ENCODE data around the gene CSPG5.

CSPG5 gene

DNA sequence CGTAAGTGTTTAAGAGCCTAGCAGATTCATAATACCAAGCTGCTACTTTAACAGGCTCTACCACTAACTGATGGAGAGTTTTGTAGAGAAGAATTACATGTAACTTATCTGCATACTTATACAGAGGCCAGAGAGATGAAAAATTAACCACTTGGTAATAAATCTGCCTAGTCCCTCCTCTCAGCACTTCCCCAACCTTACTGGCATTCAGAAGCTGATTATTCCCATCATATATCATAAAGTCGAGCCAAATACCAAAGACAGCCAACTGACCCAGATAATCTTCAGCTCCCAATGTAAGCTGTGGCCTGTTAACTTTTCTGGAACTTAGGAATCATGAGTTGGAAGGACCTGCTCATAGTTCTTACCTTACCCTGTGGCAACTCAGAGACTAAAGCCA lies 25.5 kb upstream of the CSPG5 start:
- Histone ChIP-seq H3K27ac (replicated peaks) (no peak overlapping the region), H3K27me3 (ENCODE audit: insufficient read depth, poor library complexity, severe bottlenecking) (no peaks in the 10 kb centered on the region)
- DNase-seq (ENCODE audit: low read depth in 1 of 2, low spot score in 1 of 2): no peak

DNA sequence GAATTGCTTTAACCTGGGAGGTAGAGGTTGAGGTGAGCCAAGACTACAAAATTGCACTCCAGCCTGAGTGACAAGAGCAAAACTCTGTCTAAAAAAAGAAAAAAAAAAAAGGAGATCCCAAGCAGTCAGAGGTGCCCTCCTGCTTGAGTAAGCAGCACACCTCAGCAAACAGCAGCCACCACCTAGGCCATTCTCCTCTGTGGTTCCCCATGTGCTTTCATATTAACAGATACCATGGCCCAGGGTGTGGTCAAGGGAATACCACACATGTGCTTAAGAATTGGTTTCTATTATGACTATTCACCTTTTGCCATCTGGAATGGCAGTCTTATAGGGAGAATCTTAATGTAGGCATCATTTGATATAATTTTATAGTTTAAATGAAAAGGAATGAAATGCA lies 24.7 kb upstream of the CSPG5 start:
- Histone ChIP-seq H3K27ac (replicated peaks) (no peak overlapping the region), H3K4me3 (replicated peaks; ENCODE audit: insufficient read depth, low read length) (no peak overlapping the region), H3K27me3 (ENCODE audit: insufficient read depth, poor library complexity, severe bottlenecking) (no peaks in the 10 kb centered on the region)
- DNase-seq (ENCODE audit: low read depth in 1 of 2, low spot score in 1 of 2): no peak
- TF ChIP-seq SPI1 (IDR thresholded peaks at IDR 0.05; ENCODE audit: borderline replicate concordance, low read depth): no peak
- no peak for TF ChIP-seq POLR2AphosphoS5 (IDR thresholded peaks at IDR 0.05; ENCODE audit: low read depth)
- TF ChIP-seq, protein P1, sequence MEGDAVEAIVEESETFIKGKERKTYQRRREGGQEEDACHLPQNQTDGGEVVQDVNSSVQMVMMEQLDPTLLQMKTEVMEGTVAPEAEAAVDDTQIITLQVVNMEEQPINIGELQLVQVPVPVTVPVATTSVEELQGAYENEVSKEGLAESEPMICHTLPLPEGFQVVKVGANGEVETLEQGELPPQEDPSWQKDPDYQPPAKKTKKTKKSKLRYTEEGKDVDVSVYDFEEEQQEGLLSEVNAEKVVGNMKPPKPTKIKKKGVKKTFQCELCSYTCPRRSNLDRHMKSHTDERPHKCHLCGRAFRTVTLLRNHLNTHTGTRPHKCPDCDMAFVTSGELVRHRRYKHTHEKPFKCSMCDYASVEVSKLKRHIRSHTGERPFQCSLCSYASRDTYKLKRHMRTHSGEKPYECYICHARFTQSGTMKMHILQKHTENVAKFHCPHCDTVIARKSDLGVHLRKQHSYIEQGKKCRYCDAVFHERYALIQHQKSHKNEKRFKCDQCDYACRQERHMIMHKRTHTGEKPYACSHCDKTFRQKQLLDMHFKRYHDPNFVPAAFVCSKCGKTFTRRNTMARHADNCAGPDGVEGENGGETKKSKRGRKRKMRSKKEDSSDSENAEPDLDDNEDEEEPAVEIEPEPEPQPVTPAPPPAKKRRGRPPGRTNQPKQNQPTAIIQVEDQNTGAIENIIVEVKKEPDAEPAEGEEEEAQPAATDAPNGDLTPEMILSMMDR (IDR thresholded peaks at IDR 0.05; ENCODE audit: insufficient read depth, low read length): no peak
- TF ChIP-seq, protein P2, sequence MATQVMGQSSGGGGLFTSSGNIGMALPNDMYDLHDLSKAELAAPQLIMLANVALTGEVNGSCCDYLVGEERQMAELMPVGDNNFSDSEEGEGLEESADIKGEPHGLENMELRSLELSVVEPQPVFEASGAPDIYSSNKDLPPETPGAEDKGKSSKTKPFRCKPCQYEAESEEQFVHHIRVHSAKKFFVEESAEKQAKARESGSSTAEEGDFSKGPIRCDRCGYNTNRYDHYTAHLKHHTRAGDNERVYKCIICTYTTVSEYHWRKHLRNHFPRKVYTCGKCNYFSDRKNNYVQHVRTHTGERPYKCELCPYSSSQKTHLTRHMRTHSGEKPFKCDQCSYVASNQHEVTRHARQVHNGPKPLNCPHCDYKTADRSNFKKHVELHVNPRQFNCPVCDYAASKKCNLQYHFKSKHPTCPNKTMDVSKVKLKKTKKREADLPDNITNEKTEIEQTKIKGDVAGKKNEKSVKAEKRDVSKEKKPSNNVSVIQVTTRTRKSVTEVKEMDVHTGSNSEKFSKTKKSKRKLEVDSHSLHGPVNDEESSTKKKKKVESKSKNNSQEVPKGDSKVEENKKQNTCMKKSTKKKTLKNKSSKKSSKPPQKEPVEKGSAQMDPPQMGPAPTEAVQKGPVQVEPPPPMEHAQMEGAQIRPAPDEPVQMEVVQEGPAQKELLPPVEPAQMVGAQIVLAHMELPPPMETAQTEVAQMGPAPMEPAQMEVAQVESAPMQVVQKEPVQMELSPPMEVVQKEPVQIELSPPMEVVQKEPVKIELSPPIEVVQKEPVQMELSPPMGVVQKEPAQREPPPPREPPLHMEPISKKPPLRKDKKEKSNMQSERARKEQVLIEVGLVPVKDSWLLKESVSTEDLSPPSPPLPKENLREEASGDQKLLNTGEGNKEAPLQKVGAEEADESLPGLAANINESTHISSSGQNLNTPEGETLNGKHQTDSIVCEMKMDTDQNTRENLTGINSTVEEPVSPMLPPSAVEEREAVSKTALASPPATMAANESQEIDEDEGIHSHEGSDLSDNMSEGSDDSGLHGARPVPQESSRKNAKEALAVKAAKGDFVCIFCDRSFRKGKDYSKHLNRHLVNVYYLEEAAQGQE (IDR thresholded peaks at IDR 0.05; ENCODE audit: insufficient replicate concordance, low read depth): no peak
- TF ChIP-seq GABPA (IDR thresholded peaks at IDR 0.05; ENCODE audit: low read depth): no peak

More for the DNA sequence above, 25.5 kb upstream of the CSPG5 start:
- no peak overlapping the region for H3K4me3 ChIP-seq (replicated peaks; ENCODE audit: insufficient read depth, low read length)
- TF ChIP-seq, protein P2 (IDR thresholded peaks at IDR 0.05; ENCODE audit: insufficient replicate concordance, low read depth): no peak
- TF ChIP-seq GABPA (IDR thresholded peaks at IDR 0.05; ENCODE audit: low read depth) (no peak), POLR2AphosphoS5 (IDR thresholded peaks at IDR 0.05; ENCODE audit: low read depth) (no peak), SPI1 (IDR thresholded peaks at IDR 0.05; ENCODE audit: borderline replicate concordance, low read depth) (no peak)
- TF ChIP-seq, protein P1 (IDR thresholded peaks at IDR 0.05; ENCODE audit: insufficient read depth, low read length): no peak

DNA sequence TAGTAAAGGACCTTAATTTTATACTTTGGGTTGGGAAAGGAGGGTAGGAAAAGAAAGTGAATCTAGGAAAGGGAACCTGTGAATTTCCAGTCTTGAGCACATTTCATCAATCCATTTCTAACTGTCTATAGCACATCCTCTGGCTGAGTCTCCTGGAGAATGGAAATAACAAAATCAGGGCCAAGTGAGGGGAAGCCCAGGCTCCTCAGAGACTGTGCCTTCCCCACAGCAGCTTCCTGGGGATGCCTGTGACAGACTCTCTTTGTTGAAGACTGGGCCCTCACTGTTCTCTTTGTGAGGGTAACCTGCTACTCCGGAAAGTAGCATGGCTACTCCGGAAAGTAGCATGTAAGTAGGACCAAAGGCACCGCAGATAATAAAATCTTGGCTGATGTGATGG lies 22.6 kb upstream of the CSPG5 start:
- no peak for DNase-seq (ENCODE audit: low read depth in 1 of 2, low spot score in 1 of 2)
- no peak overlapping the region for H3K4me3 ChIP-seq (replicated peaks; ENCODE audit: insufficient read depth, low read length)
- no peak overlapping the region for H3K27ac ChIP-seq (replicated peaks)
- H3K27me3 ChIP-seq (ENCODE audit: insufficient read depth, poor library complexity, severe bottlenecking): no peaks in the 10 kb centered on the region
- TF ChIP-seq SPI1 (IDR thresholded peaks at IDR 0.05; ENCODE audit: borderline replicate concordance, low read depth) (no peak), POLR2AphosphoS5 (IDR thresholded peaks at IDR 0.05; ENCODE audit: low read depth) (no peak), GABPA (IDR thresholded peaks at IDR 0.05; ENCODE audit: low read depth) (no peak)
- TF ChIP-seq, protein P2 (IDR thresholded peaks at IDR 0.05; ENCODE audit: insufficient replicate concordance, low read depth): no peak
- TF ChIP-seq, protein P1 (IDR thresholded peaks at IDR 0.05; ENCODE audit: insufficient read depth, low read length): no peak

All from HL-60 (cell line).